IMR-90 (cell line): ENCODE measurements around the gene IFI27L1. TPM values are rescaled to one million over a fixed set of nuclear protein-coding genes. Genes with fewer than 3 reads are reported as not detected.

Source experiments
- ATAC-seq: fragments of 200-7000 bp; cut with Tn5 transposase; 2 replicates; pipeline ENCODE4 v1.9.1; 2020; ENCODE audit warnings: low read depth, mild to moderate bottlenecking, moderate library complexity
- BruUV-seq: library from RNA; stranded (reverse); fragments of 400-500 nt; replicated peaks from 2 replicates; lab custom pipeline; 2021; lab: Mats Ljungman, UMichigan
- CTCF ChIA-PET: fragments of 300-600 bp; formaldehyde crosslinking; extraction: SDS; loops from one replicate; lab custom pipeline; 2021; ENCODE audit warnings: antibody characterized with exemption; lab: Yijun Ruan, JAX
- POLR2A ChIA-PET: fragments of 300-600 bp; sonication (Branson Sonifier 250); formaldehyde crosslinking; loops from one replicate; lab custom pipeline; 2022; ENCODE audit warnings: antibody characterized with exemption; ENCODE audit not compliant: unreplicated experiment; lab: Charles Lee
- DNase-seq: peaks from one replicate; pipeline ENCODE4 v3.0.0; 2013
- H2AFZ ChIP-seq: replicated peaks from 2 replicates; pipeline ENCODE3; 2013; ENCODE audit warnings: low read length, mild to moderate bottlenecking; ENCODE audit not compliant: poor library complexity
- H2AK5ac ChIP-seq: 2 replicates; pipeline ENCODE4 v1.6.1; 2013; ENCODE audit warnings: low read depth, low read length, inconsistent platforms
- H2AK9ac ChIP-seq: replicated peaks from 2 replicates; pipeline ENCODE3; 2013; ENCODE audit warnings: mild to moderate bottlenecking, low read depth, low read length, moderate library complexity; ENCODE audit not compliant: poor library complexity
- H2BK120ac ChIP-seq: 2 replicates; pipeline ENCODE4 v1.6.1; 2013; ENCODE audit warnings: low read depth, low read length, inconsistent platforms
- H2BK15ac ChIP-seq: 3 replicates; pipeline ENCODE4 v1.6.1; 2013; ENCODE audit warnings: low read depth, low read length, inconsistent platforms
- H2BK20ac ChIP-seq: 2 replicates; pipeline ENCODE4 v1.6.1; 2013; ENCODE audit warnings: low read depth, mild to moderate bottlenecking, inconsistent platforms, low read length, moderate library complexity
- H2BK5ac ChIP-seq: 2 replicates; pipeline ENCODE4 v1.6.1; 2013; ENCODE audit warnings: mild to moderate bottlenecking, low read depth, low read length, inconsistent platforms; ENCODE audit not compliant: poor library complexity, severe bottlenecking
- H3K14ac ChIP-seq: replicated peaks from 2 replicates; pipeline ENCODE4 v1.6.1; 2013; ENCODE audit warnings: low read depth, low read length, inconsistent platforms
- H3K18ac ChIP-seq: 2 replicates; pipeline ENCODE4 v1.6.1; 2013; ENCODE audit warnings: low read depth, low read length, control low read depth
- H3K23ac ChIP-seq: 2 replicates; pipeline ENCODE4 v1.6.1; 2013; ENCODE audit warnings: low read depth, low read length, inconsistent platforms
- H3K27ac ChIP-seq: 2 replicates; pipeline ENCODE4 v1.5.1; 2013; ENCODE audit warnings: mild to moderate bottlenecking, control low read depth, low read length; ENCODE audit not compliant: insufficient read depth
- H3K27me3 ChIP-seq: 2 replicates; pipeline ENCODE4 v1.6.1; 2013; ENCODE audit warnings: low read length; ENCODE audit not compliant: control insufficient read depth, insufficient read depth
- H3K36me3 ChIP-seq: 2 replicates; pipeline ENCODE4 v1.6.1; 2013; ENCODE audit warnings: low read length, mixed read lengths; ENCODE audit not compliant: control insufficient read depth, insufficient read depth
- H3K4ac ChIP-seq: 2 replicates; pipeline ENCODE4 v1.6.1; 2013; ENCODE audit warnings: low read depth, low read length, inconsistent platforms
- H3K4me1 ChIP-seq: 2 replicates; pipeline ENCODE4 v1.6.1; 2013; ENCODE audit warnings: low read length, mixed read lengths; ENCODE audit not compliant: control insufficient read depth, insufficient read depth
- H3K4me2 ChIP-seq: 2 replicates; pipeline ENCODE4 v1.6.1; 2013; ENCODE audit warnings: low read depth, mild to moderate bottlenecking, control low read depth, low read length, moderate library complexity
- H3K4me3 ChIP-seq: 2 replicates; pipeline ENCODE4 v1.5.1; 2013; ENCODE audit warnings: low read depth, mild to moderate bottlenecking, control low read depth, low read length, moderate library complexity; ENCODE audit not compliant: insufficient read depth
- H3K56ac ChIP-seq: 2 replicates; pipeline ENCODE4 v1.6.1; 2013; ENCODE audit warnings: low read length, inconsistent platforms; ENCODE audit not compliant: insufficient read depth; ENCODE audit errors: extremely low read depth
- H3K79me1 ChIP-seq, 2 experiments: 2 replicates each; pipeline ENCODE4 v1.6.1; 2013; ENCODE audit warnings: low read length in 2 of 2, inconsistent platforms in 1 of 2, low read depth in 1 of 2
- H3K9ac ChIP-seq: 2 replicates; pipeline ENCODE4 v1.6.1; 2013; ENCODE audit warnings: low read depth, low read length, control low read depth
- H3K9me1 ChIP-seq: 2 replicates; pipeline ENCODE4 v1.6.1; 2013; ENCODE audit warnings: low read length, inconsistent platforms; ENCODE audit not compliant: insufficient read depth
- H3K9me3 ChIP-seq: 2 replicates; pipeline ENCODE4 v1.6.1; 2013; ENCODE audit warnings: low read length; ENCODE audit not compliant: control insufficient read depth, insufficient read depth
- H4K20me1 ChIP-seq: 2 replicates; pipeline ENCODE4 v1.6.1; 2013; ENCODE audit warnings: low read length, inconsistent platforms; ENCODE audit not compliant: insufficient read depth
- H4K5ac ChIP-seq: 2 replicates; pipeline ENCODE4 v1.6.1; 2013; ENCODE audit warnings: mild to moderate bottlenecking, low read depth, low read length, control low read depth
- H4K8ac ChIP-seq, 2 experiments: 2 replicates each; pipeline ENCODE4 v1.6.1; 2013; ENCODE audit warnings: low read depth in 2 of 2, low read length in 2 of 2, control low read depth in 1 of 2, inconsistent platforms in 1 of 2
- H4K91ac ChIP-seq: 2 replicates; pipeline ENCODE4 v1.6.1; 2013; ENCODE audit warnings: low read depth, low read length, inconsistent platforms; ENCODE audit not compliant: insufficient read depth
- BHLHE40 ChIP-seq: fragments of 150-350 bp; IDR thresholded peaks from 2 replicates; pipeline ENCODE4 v1.6.1; 2016; ENCODE audit warnings: mild to moderate bottlenecking, low read depth, low read length
- CHD1 ChIP-seq: IDR thresholded peaks from 2 replicates; pipeline ENCODE4 v1.6.1; 2012; ENCODE audit warnings: low read depth, low read length, improper control_type of control experiment
- FOS ChIP-seq: fragments of 150-350 bp; IDR thresholded peaks from 2 replicates; pipeline ENCODE4 v1.6.1; 2016; ENCODE audit warnings: low read depth, low read length
- MAFK ChIP-seq: IDR thresholded peaks from 2 replicates; pipeline ENCODE4 v1.6.1; 2012; ENCODE audit warnings: low read depth, low read length, improper control_type of control experiment
- MXI1 ChIP-seq: IDR thresholded peaks from 2 replicates; pipeline ENCODE4 v1.6.1; 2012; ENCODE audit warnings: low read depth, mild to moderate bottlenecking, low read length, moderate library complexity, borderline replicate concordance
- NFE2L2 ChIP-seq: fragments of 150-350 bp; IDR thresholded peaks from 2 replicates; pipeline ENCODE4 v1.6.1; 2016; ENCODE audit warnings: low read depth, mild to moderate bottlenecking, low read length
- POLR2A ChIP-seq: IDR thresholded peaks from 2 replicates; pipeline ENCODE4 v1.6.1; 2012; ENCODE audit warnings: mild to moderate bottlenecking, low read depth, low read length
- RCOR1 ChIP-seq: IDR thresholded peaks from 2 replicates; pipeline ENCODE4 v1.6.1; 2012; ENCODE audit warnings: mild to moderate bottlenecking, low read length, improper control_type of control experiment; ENCODE audit not compliant: insufficient replicate concordance
- WGBS, 2 experiments: methylation state at CpG; one replicate each; pipeline versions ENCODE4 v1.1.5 to v1.1.7; 2013; ENCODE audit warnings: missing lambda C conversion rate in 2 of 2; ENCODE audit not compliant: insufficient read length in 1 of 2; ENCODE audit errors: extremely low coverage in 2 of 2; 5-methylcytosine and 5-hydroxymethylcytosine counted together
- dilution Hi-C: fragments of 300-500 bp; cut with HindIII; formaldehyde crosslinking; loops from one replicate; pipeline ENCODE4 v1.14.3; 2018; ENCODE audit warnings: low sequenced_read_pairs; ENCODE audit not compliant: unreplicated experiment
- in situ Hi-C: fragments of 300-500 bp; cut with MboI; formaldehyde crosslinking; loops from 3 replicates; pipeline ENCODE4 v1.14.3; 2019; ENCODE audit warnings: low sequenced_read_pairs, inconsistent platforms, mixed read lengths
- intact Hi-C: fragments of 100-400 bp; cut with micrococcal nuclease; formaldehyde crosslinking; loops from 2 replicates; pipeline ENCODE4 v1.10.0; 2022
- polyA plus RNA-seq, 3 experiments: library from polyadenylated mRNA; depleted of rRNA; stranded (reverse); fragments of >200 nt; gene quantifications; 2 replicates each; pipeline ENCODE4 v1.2.3, GENCODE V29; 2012; ENCODE audit warnings: low replicate concordance in 1 of 3
- total RNA-seq: library from RNA; depleted of rRNA; stranded (reverse); fragments of >200 nt; gene quantifications from 2 replicates; pipeline ENCODE4 v1.2.3, GENCODE V29; 2012
- TF ChIP-seq, protein P1 (sequence below): fragments of 150-350 bp; IDR thresholded peaks from 2 replicates; pipeline ENCODE4 v1.6.1; 2017; ENCODE audit warnings: mild to moderate bottlenecking, antibody characterized with exemption, low read length, low read depth
- TF ChIP-seq, protein P2 (sequence below): conservative IDR thresholded peaks from 2 replicates; pipeline ENCODE4 v1.5.1; 2012; ENCODE audit warnings: mild to moderate bottlenecking, low read depth, low read length, improper control_type of control experiment
- TF ChIP-seq, protein P3 (sequence below): fragments of 150-350 bp; IDR thresholded peaks from 2 replicates; pipeline ENCODE4 v1.6.1; 2016; ENCODE audit warnings: low read depth, mild to moderate bottlenecking, low read length, moderate library complexity, borderline replicate concordance

The IFI27L1 gene
- total and polyA plus RNA-seq, 2 of the 4 experiments (the other 2 are of a cell fraction), result 13.3 to 24.3 TPM

DNA sequence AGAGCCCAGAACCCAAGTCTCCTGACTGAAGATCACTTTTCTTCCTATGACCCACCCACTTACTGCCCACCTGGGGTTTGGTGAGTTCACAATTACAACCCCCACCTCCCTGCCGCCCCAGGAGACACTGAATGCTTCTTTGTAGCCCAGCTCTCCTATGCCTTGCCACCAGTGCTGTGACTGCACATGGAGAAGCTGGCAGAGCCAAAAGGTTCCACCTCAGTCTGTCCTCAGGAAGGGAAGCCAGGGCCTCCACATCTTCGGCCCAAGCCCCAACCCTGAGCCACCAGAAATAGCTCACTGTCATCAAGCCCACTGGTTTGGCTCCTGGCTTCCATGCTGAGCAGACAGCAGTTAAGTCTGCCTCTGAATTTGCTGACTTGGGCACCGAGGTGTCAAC, 29.3 kb upstream of the IFI27L1 start:
- Histone ChIP-seq H3K79me1 (peaks cover 13 to 18% of the 10 kb centered on the region in 2 experiments; a peak in 3 of 4 replicates), H2AK5ac (no peak overlapping the region), H3K4me1 (no peaks in the 10 kb centered on the region), H3K27me3 (no peaks in the 10 kb centered on the region), H3K4me2 (no peak overlapping the region), H3K4me3 (no peak overlapping the region), H3K56ac (no peak overlapping the region), H3K36me3 (peaks cover 81% of the 10 kb centered on the region), H3K27ac (no peak overlapping the region), H2AK9ac (no peak overlapping the region), H4K5ac (no peak overlapping the region), H3K9me1 (no peaks in the 10 kb centered on the region), H2BK5ac (no peak overlapping the region), H2AFZ (no peak overlapping the region), H4K20me1 (0 out of 2 replicates have a peak, but pooled peaks cover 4% of the 10 kb centered on the region), H2BK120ac (no peak overlapping the region), H3K9me3 (no peaks in the 10 kb centered on the region), H3K23ac (no peak overlapping the region), H2BK20ac (no peak overlapping the region), H3K18ac (no peak overlapping the region), H4K8ac (no peak overlapping the region), H3K4ac (no peak overlapping the region), H4K91ac (no peak overlapping the region), H3K9ac (no peak overlapping the region), H2BK15ac (no peak overlapping the region), H3K14ac (no peak overlapping the region)
- in situ Hi-C loops, result no loop called here
- dilution Hi-C loops, result no loop called here
- ATAC-seq, result no peak
- ChIA-PET POLR2A (no interaction called here), CTCF (interaction anchor here (1.3 to 5.3 kb wide), 3 partner anchors 15 to 85 kb away, joined by 4 to 35 read pairs (median 8); no protein-coding TSS in a partner anchor)
- BruUV-seq, result no TSS peak
- TF ChIP-seq POLR2A, result no peak
- TF ChIP-seq RCOR1, result no peak
- TF ChIP-seq, protein P1, sequence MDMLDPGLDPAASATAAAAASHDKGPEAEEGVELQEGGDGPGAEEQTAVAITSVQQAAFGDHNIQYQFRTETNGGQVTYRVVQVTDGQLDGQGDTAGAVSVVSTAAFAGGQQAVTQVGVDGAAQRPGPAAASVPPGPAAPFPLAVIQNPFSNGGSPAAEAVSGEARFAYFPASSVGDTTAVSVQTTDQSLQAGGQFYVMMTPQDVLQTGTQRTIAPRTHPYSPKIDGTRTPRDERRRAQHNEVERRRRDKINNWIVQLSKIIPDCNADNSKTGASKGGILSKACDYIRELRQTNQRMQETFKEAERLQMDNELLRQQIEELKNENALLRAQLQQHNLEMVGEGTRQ, result no peak
- no peak for TF ChIP-seq CHD1
- TF ChIP-seq MAFK, result no peak
- TF ChIP-seq, protein P2, sequence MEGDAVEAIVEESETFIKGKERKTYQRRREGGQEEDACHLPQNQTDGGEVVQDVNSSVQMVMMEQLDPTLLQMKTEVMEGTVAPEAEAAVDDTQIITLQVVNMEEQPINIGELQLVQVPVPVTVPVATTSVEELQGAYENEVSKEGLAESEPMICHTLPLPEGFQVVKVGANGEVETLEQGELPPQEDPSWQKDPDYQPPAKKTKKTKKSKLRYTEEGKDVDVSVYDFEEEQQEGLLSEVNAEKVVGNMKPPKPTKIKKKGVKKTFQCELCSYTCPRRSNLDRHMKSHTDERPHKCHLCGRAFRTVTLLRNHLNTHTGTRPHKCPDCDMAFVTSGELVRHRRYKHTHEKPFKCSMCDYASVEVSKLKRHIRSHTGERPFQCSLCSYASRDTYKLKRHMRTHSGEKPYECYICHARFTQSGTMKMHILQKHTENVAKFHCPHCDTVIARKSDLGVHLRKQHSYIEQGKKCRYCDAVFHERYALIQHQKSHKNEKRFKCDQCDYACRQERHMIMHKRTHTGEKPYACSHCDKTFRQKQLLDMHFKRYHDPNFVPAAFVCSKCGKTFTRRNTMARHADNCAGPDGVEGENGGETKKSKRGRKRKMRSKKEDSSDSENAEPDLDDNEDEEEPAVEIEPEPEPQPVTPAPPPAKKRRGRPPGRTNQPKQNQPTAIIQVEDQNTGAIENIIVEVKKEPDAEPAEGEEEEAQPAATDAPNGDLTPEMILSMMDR, result no peak
- TF ChIP-seq MXI1, result no peak
- TF ChIP-seq, protein P3, sequence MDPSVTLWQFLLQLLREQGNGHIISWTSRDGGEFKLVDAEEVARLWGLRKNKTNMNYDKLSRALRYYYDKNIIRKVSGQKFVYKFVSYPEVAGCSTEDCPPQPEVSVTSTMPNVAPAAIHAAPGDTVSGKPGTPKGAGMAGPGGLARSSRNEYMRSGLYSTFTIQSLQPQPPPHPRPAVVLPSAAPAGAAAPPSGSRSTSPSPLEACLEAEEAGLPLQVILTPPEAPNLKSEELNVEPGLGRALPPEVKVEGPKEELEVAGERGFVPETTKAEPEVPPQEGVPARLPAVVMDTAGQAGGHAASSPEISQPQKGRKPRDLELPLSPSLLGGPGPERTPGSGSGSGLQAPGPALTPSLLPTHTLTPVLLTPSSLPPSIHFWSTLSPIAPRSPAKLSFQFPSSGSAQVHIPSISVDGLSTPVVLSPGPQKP, result no peak
- no peak for TF ChIP-seq BHLHE40
- no peak for TF ChIP-seq FOS
- TF ChIP-seq NFE2L2, result no peak
- DNase-seq, result no peak
- intact Hi-C loops, result loop anchor here (1.0 kb wide), 1 partner anchor 85 kb away; no protein-coding TSS in a partner anchor
- WGBS, 2 experiments, result no CpG with 5 or more reads among the region's 3 CpGs
